ENCODE results near the gene DMAC1. TPM values are rescaled to one million over a fixed set of nuclear protein-coding genes. Genes with fewer than 3 reads are reported as not detected.

The DMAC1 gene
- total and polyA plus RNA-seq, 2 donors (not counting 1 experiment from before 2014, with no cell fraction given) = 9.8 to 25.7 TPM

- ATAC-seq (ENCODE audit: low read depth) = no peak
- Histone ChIP-seq H2AFZ (ENCODE audit: insufficient read depth, low read depth, low read length, poor library complexity, severe bottlenecking) (no peak overlapping the region), H4K20me1 (ENCODE audit: control insufficient read depth, insufficient read depth, low read length, poor library complexity, severe bottlenecking) (no peaks in the 10 kb centered on the region), H3K27ac (ENCODE audit: low read length in 2 of 2) (no peak overlapping the region), H3K79me2 (ENCODE audit: control insufficient read depth, insufficient read depth, low read length) (no peaks in the 10 kb centered on the region), H3K4me2 (replicated peaks; ENCODE audit: low read depth, low read length, poor library complexity, severe bottlenecking) (no peak overlapping the region), H3K9ac (ENCODE audit: low read length) (no peak overlapping the region), H3K9me3 (ENCODE audit: control extremely low read depth in 1 of 3, control insufficient read depth in 2 of 3, insufficient read depth in 1 of 3, low read length in 2 of 3) (no peaks in the 10 kb centered on the region), H3K4me1 (ENCODE audit: control insufficient read depth in 2 of 2, insufficient read depth in 2 of 2, low read length in 2 of 2) (no peaks in the 10 kb centered on the region), H3K36me3 (replicated peaks in 1 of 2; ENCODE audit: control extremely low read depth in 1 of 2, control insufficient read depth in 1 of 2, extremely low read depth in 1 of 2, insufficient read depth in 2 of 2, low read length in 1 of 2) (no peaks in the 10 kb centered on the region), H3K27me3 (replicated peaks in 1 of 4; ENCODE audit: control extremely low read depth in 1 of 4, control insufficient read depth in 3 of 4, insufficient read depth in 4 of 4, low read length in 3 of 4) (peaks cover 0 to 2% (median 0%) of the 10 kb centered on the region in 4 experiments), H3K4me3 (ENCODE audit: control extremely low read depth in 1 of 5, extremely low read depth in 1 of 5, insufficient read depth in 1 of 5, low read depth in 2 of 5, low read length in 4 of 5) (no peak overlapping the region)
- TF ChIP-seq EZH2 (IDR thresholded peaks at IDR 0.05; ENCODE audit: borderline replicate concordance, insufficient read depth, low read depth, low read length, poor library complexity, severe bottlenecking) = no peak
- TF ChIP-seq CTCF (IDR thresholded peaks at IDR 0.05) = no peak
- no peak for DNase-seq
- intact Hi-C loops (cut with micrococcal nuclease) = no loop called here
- H3K27ac Mint-ChIP-seq = no peak overlapping the region
- WGBS (ENCODE audit: insufficient coverage) = no CpG with 5 or more reads among the region's 1 CpG
- no peak overlapping the region for H3K4me3 Mint-ChIP-seq
- POLR2A ChIA-PET = no interaction called here
- H3K4me1 Mint-ChIP-seq = no peaks in the 10 kb centered on the region
- H3K9me3 Mint-ChIP-seq (ENCODE audit: insufficient read depth) = no peaks in the 10 kb centered on the region
- CTCF ChIA-PET = no interaction called here
- H3K27me3 Mint-ChIP-seq = peaks cover 7% of the 10 kb centered on the region
These were observed 28.8 kb upstream of the DMAC1 start for GRCh38 chr9:7828334-7828733.

- Histone ChIP-seq H3K4me1 (ENCODE audit: control insufficient read depth in 2 of 2, insufficient read depth in 2 of 2, low read length in 2 of 2) (no peaks in the 10 kb centered on the region), H3K4me2 (replicated peaks; ENCODE audit: low read depth, low read length, poor library complexity, severe bottlenecking) (no peak overlapping the region), H2AFZ (ENCODE audit: insufficient read depth, low read depth, low read length, poor library complexity, severe bottlenecking) (no peak overlapping the region), H3K27ac (ENCODE audit: low read length in 2 of 2) (no peak overlapping the region), H3K79me2 (ENCODE audit: control insufficient read depth, insufficient read depth, low read length) (no peaks in the 10 kb centered on the region), H3K36me3 (replicated peaks in 1 of 2; ENCODE audit: control extremely low read depth in 1 of 2, control insufficient read depth in 1 of 2, extremely low read depth in 1 of 2, insufficient read depth in 2 of 2, low read length in 1 of 2) (no peaks in the 10 kb centered on the region), H4K20me1 (ENCODE audit: control insufficient read depth, insufficient read depth, low read length, poor library complexity, severe bottlenecking) (no peaks in the 10 kb centered on the region), H3K9me3 (ENCODE audit: control extremely low read depth in 1 of 3, control insufficient read depth in 2 of 3, insufficient read depth in 1 of 3, low read length in 2 of 3) (no peaks in the 10 kb centered on the region), H3K4me3 (ENCODE audit: control extremely low read depth in 1 of 5, extremely low read depth in 1 of 5, insufficient read depth in 1 of 5, low read depth in 2 of 5, low read length in 4 of 5) (no peak overlapping the region), H3K27me3 (replicated peaks in 1 of 4; ENCODE audit: control extremely low read depth in 1 of 4, control insufficient read depth in 3 of 4, insufficient read depth in 4 of 4, low read length in 3 of 4) (peaks cover 0 to 2% (median 0%) of the 10 kb centered on the region in 4 experiments), H3K9ac (ENCODE audit: low read length) (no peak overlapping the region)
- ChIA-PET POLR2A (no interaction called here), CTCF (no interaction called here)
- ATAC-seq (ENCODE audit: low read depth) = no peak
- Mint-ChIP-seq H3K4me3 (no peak overlapping the region), H3K4me1 (no peaks in the 10 kb centered on the region), H3K27me3 (peaks cover 11% of the 10 kb centered on the region), H3K27ac (no peak overlapping the region), H3K9me3 (ENCODE audit: insufficient read depth) (no peaks in the 10 kb centered on the region)
- WGBS (ENCODE audit: insufficient coverage) = 100% methylated on average over 2 of the region's 3 CpGs
- TF ChIP-seq CTCF (IDR thresholded peaks at IDR 0.05) (no peak), EZH2 (IDR thresholded peaks at IDR 0.05; ENCODE audit: borderline replicate concordance, insufficient read depth, low read depth, low read length, poor library complexity, severe bottlenecking) (no peak)
- DNase-seq = no peak
- intact Hi-C loops (cut with micrococcal nuclease) = no loop called here
These were observed 28.2 kb upstream of the DMAC1 start for GRCh38 chr9:7827792-7828191.

Measured in B cell (primary cell).